IPS-NIHi7 (cell line): Measurements from ENCODE around the gene MAP3K20.
"Not testable (repeated sequence)": the region's sequence is repeated elsewhere in the genome, so short reads cannot be mapped to it uniquely, and the experiment has no call there.

Experiments used
- DNase-seq: peaks from one replicate; pipeline ENCODE4 v3.0.0; 2012; ENCODE audit warnings: mixed read lengths; ENCODE audit errors: extremely low spot score

Gene MAP3K20

DNA sequence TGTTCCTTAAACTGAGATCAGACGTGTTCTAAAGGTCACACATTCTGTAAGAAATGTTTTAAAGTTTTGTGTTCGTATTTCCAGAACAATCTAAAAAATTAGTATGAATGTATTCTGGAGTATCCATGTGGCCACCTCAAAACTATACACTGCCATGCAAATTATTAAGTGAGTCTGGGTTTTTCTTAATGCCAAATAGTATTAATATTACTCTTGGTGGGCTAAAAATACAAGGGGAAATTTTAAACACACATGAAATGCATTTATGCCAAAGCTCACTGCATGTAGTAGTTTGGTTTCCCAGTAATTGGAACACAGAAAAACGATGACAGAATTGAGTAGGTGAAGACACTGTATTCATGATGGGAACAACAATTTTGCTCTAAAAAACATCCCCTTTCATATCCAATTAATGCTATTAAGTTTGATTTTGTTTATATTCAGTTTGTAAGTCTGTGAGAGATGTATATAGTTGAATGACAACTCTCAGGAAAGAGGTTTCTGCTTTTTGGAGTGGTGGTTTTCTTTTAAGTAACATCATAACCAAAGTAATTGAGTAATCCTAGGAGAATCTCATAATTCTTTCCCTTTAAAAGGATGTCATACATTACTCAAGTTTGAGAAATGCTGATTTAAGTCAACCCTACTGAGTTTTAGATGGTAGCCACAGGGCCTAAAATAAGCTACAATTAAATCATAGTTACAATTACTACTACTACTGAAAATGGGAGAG is 203.3 kb downstream of the MAP3K20 start:
- DNase-seq, result no peak

- DNase-seq, result no peak
Observed at GRCh38 chr2:173279527-173279868, 203.9 kb downstream of the MAP3K20 start.

GRCh38 chr2:173280853-173281252 is 205.2 kb downstream of the MAP3K20 start:
- no peak for DNase-seq

DNA sequence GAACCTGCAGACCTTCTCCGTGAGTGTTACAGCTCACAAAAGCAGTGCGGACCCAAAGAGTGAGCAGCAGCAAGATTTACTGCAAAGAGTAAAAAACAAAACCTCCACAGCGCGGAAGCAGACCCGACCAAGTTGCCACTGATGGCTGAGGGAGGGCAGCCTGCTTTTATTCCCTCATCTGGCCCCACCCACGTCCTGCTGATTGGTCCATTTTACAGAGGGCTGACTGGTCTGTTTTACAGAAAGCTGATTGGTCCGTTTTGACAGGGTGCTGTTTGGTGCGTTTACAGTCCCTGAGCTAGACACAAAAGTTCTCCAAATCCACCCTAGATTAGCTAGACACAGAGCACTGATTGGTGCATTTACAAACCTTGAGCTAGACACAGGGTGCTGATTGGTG is 206.3 kb downstream of the MAP3K20 start:
- DNase-seq, result not testable (repeated sequence)

- DNase-seq, result no peak
Observed at GRCh38 chr2:173282795-173283545, 207.3 kb downstream of the MAP3K20 start.

DNA sequence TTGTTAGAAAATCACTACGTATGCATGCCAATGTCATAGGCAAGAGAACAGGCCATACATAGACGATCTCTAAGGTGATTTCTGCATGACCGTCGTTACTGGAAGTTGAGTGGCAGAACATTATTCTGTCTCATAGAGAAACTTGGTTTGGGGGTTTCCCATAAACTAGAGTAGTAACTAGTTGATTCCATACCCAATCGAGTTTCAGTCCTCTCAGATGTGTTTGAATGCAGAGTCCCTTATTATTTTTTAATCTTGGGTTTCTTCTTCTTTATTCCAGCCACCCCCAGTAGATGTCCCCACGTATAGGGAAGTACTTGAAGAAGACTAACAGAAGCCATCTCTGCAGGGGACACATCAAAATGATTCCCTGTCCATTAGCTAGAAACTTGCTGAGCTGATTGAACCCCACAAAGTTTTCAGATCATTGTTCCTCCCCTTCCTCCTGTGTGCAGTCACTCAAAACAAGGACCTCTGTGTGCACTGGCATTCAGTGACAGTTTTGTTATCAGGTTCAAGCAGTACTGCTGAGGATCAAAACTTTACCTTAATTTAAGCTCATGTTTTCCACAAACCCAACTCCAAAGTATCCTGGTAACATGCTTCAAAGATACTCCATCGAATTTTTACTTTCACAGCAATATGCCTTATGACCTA is 210.6 kb downstream of the MAP3K20 start:
- DNase-seq, result no peak

- DNase-seq, result no peak
Observed at GRCh38 chr2:173287594-173287993, 211.9 kb downstream of the MAP3K20 start.

- DNase-seq, result no peak
Observed at GRCh38 chr2:173288561-173288960, 212.9 kb downstream of the MAP3K20 start.

GRCh38 chr2:173290046-173290445 is 214.4 kb downstream of the MAP3K20 start:
- DNase-seq, result no peak

- no peak for DNase-seq
Observed at GRCh38 chr2:173290518-173290917, 214.9 kb downstream of the MAP3K20 start.

GRCh38 chr2:173291412-173291811 is 215.8 kb downstream of the MAP3K20 start:
- DNase-seq, result no peak

- no peak for DNase-seq
Observed at GRCh38 chr2:173296235-173296634, 220.6 kb downstream of the MAP3K20 start.

- no peak for DNase-seq
Observed at GRCh38 chr2:173298536-173299097, 223.0 kb downstream of the MAP3K20 start.

- no peak for DNase-seq
Observed at GRCh38 chr2:173299764-173300163, 224.1 kb downstream of the MAP3K20 start.

GRCh38 chr2:173300458-173300857 is 224.8 kb downstream of the MAP3K20 start:
- no peak for DNase-seq

DNA sequence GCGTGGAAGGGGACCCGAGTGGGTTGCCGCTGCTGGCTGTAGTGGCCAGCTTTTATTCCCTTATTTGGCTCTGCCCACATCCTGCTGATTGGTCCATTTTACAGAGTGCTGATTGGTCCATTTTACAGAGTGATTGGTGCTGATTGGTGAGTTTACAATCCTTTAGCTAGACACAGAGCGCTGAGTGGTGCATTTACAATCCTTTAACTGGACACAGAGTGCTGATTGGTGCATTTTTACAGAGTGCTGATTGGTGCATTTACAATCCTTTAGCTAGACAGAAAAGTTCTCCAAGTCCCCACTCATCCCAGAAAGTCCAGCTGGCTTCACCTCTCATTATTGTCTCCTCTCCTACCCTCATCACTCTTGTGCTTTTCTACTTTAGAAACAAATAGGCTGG is 225.9 kb downstream of the MAP3K20 start:
- DNase-seq, result not testable (repeated sequence)

- DNase-seq, result no peak
Observed at GRCh38 chr2:173305303-173305702, 229.7 kb downstream of the MAP3K20 start.

DNA sequence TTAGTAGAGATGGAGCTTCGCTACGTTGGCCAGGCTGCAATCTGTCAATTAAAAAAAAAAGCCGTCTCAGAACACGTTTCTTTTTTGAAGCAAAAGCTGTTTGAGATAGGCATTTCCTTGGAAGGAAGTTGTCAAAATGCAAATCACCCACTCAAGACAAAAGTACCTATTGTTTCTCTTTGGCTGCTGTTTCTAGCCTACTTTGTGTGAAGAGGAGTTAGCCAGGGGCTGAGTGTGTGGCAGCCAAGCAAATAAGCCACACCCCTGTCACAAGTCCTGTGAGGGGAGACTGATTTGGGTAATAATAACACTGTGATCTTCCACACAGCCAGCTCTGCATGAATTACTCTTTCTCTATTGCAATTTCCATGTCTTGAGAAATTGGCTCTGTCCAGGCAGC is 231.6 kb downstream of the MAP3K20 start:
- DNase-seq, result no peak

DNA sequence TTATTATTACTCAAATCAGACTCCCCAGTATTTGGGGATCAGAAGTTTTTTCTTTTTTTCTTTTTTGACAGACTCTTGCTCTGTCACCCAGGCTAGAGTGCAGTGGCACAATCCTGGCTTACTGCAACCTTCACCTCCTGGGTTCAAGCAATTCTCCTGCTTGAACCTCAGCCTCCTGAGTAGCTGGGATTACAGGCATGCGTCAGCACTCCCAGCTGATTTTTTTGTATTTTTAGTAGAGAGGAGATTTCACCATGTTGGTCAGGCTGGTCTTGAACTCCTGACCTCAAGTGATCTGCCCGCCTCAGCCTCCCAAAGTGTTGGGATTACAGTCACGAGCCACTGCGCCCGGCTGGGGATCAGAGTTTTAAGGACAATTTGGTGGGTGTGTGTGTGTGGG is 233.7 kb downstream of the MAP3K20 start:
- not testable (repeated sequence) for DNase-seq

- DNase-seq, result no peak
Observed at GRCh38 chr2:173311844-173312606, 236.4 kb downstream of the MAP3K20 start.
